Stimulated activated CD4-positive, alpha-beta T cell treated with anti-CD3 and anti-CD28 coated beads, Interleukin-12 subunit alpha, Interleukin-12 subunit beta, amount 100 ng/mL, for 48 hours (primary cell): ENCODE data around the gene RAD51AP2.
"Not testable (repeated sequence)": the region's sequence is repeated elsewhere in the genome, so short reads cannot be mapped to it uniquely, and the experiment has no call there.

Experiments used
- DNase-seq, 3 donors: peaks; one replicate each; pipeline ENCODE4 v3.0.0-alpha.2; 2020; ENCODE audit warnings: low read depth in 2 of 3, low spot score in 1 of 3

RAD51AP2 gene

DNA sequence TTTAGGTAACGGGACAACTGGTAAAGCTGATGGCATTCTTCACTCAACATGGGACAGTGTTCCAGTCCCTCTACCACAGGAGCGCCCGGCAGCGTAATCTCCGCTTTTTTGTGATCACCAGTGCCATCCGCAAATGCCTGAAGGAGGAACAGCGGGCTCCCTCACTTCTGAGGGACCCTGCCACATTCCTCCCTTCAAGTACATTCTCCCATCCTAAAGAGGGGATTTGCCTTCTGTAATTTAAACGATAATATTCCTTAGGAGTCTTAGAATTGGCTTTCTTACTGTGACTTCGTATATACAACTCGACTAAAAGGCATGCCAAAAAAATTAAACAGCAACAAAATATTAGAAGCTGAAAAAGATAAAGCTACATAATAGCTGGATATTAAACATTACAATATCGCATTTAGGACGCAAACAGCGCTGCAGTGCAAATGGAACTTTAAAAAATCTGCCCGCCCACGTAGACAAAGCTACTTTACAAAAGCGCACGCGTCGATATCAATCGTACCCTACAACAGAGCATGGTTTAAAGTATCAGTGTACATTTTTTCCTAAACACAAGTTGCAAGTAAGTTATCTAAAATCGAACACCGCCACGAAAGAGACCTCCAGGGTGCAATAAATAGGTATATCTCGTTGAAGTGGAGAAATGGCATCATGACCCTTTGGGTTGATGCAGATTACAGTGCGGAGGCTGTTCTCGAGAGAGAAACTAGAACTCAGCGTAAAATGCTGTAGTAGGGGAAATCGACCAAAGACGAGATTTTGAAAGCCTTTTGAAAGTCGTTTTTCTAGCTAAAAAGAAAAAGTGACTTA is 20.0 kb upstream of the RAD51AP2 start:
- no peak for DNase-seq

DNA sequence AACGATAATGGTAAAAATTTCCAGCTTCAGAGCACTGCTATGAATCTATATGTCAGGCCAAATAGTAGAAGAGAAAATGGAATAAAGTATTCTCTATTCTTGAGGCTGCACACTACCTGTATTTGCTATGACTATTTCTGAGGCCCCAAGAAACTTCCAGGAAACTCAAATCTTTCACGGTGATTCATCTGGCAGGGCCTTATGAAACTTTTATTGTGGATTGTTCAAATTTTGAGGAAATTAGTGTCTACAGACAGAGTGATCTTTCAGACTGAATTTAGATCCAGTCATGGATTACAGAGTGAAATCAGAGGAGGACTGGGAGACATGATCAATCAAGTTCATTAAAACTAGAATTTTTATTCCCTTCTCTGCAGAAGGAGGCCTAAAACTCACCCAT is 18.2 kb upstream of the RAD51AP2 start:
- DNase-seq, result no peak

- no peak for DNase-seq
Measured at GRCh38 chr2:17533546-17533945, 15.3 kb upstream of the RAD51AP2 start.

GRCh38 chr2:17529771-17530170 is 11.5 kb upstream of the RAD51AP2 start:
- no peak for DNase-seq

- no peak for DNase-seq
Measured at GRCh38 chr2:17522303-17522702, 4.1 kb upstream of the RAD51AP2 start.

GRCh38 chr2:17521621-17522020 is 3.4 kb upstream of the RAD51AP2 start:
- no peak for DNase-seq

DNA sequence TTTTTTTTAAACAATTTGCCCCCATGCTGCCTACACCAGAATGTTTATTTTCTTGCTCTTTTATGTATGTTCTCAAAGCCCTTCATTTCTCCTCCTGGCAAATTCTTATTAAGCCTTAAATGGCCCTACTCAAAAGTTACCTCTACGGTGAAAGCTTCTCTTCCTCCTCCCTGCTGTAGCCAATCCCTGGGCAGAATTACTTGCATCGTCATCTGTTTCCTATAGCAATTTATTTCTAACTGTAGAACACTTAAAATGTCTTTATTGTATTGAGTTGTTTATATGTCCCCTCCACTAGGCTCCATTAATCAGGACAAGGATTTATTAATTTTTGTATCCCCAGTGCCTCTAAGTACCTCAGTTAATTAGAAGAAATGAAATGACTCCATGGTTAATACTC is 2.5 kb upstream of the RAD51AP2 start:
- DNase-seq, result no peak

DNA sequence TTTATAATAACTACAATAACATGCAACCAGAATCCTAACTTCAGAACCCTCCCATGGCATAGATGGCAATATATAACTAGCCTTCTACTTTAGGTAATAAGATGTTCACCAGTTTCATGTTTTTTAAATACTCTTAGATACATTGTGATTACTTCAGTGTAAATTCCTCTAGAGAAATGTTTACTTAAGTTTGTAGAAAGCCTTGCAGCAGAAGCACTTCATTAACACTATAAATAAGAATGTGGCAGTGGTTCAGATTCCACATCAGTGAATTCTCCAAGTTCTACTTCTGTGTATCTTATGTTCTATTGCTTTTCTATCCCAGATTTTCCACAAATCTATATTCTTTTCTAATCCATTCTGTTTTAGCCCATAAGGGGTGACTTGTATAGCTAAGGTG is 1.2 kb upstream of the RAD51AP2 start:
- no peak for DNase-seq

DNA sequence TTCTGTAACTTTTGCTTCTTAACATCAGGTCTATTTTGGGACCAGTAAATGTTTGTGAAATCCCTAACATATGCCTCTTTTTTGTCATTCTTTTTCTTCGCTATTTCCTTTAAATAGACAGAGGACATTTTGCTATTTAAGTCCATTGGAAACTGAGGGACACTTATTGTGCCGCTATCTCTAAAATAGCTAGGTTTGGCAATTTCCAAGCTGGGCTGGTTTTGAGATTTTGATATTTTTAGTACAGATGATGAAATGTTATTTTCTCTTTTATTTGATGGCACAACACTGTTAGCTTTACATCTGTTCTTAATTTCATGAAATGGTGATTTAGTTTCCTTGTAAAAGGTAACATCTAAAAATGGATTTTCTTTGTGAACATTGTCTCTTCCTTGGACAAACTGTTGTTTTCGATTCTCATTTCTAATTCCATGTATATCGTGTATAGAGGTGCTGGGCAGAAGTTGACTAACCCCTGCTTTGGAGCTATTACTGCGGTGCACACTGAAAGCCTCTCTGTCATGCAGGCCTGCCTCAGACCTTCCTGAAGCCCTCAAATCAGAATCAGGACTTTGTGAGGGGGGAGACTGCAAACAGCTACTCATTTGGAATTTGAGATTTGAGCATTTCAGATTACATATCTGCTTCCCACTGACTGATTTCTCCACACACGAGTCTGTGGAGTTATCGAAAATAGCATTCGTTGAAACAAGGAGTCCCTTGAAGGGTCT is 594 bp downstream of the RAD51AP2 start:
- no peak for DNase-seq

GRCh38 chr2:17515652-17516051 is 2.6 kb downstream of the RAD51AP2 start:
- DNase-seq, result no peak

DNA sequence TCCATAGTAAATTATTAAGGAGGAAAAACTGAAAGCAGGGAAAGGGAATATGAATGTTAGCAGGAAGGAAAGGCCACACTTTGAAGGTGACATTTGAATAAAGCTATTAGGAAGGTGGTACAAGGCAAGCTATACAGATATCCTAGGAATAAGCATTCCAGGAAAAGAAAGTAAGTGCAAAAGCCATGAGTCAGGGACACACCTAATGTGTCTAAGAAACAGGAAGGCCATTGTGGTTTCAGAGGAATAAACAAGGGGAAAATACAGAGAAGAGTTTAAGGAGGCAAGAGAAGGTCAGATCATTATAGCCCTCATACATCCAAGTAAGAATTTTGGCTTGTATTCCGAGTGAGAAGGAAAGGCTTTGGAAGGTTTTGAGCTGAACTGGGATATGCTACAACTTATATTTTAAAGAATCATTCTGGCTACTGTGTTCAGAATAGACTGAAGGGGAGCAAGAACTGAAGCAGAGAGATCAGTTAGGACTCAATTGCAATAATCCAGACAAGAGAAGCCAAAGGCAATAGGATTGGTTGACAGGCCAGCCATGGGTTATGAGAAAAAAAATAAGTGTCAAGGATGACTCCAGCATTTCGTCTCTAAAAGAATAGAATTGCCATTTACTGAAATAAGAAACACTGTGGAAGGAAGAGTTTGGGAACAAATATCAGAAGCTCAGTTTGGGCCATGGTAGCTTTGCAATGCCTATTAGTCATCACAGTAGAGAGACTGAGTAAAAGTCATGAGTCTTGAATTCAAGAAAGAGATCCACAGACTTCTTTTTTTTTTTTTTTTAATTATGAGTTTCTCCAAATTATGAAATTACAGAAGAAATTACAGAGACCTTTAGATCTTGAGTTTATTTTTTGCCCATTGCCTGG is 11.3 kb downstream of the RAD51AP2 start:
- DNase-seq, result no peak

GRCh38 chr2:17497718-17498117 is 20.5 kb downstream of the RAD51AP2 start:
- DNase-seq, result no peak

DNA sequence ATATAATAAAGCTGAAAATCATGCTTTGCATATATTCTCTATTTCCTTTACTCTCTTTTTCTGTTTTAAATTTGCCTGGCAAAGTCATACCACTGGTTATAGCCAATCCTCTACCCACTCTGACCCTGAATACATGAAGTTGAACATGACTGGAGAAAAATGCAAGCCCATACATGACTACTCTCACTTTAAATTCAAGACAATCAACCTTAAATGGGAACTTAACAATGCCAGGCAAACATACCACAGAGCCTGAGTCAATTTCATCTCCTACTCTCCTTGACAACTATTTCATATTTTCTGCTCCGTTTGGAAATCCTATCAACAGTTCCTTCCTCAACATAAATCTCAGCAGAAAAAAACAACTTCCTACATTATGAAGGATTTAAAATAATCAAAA is 22.6 kb downstream of the RAD51AP2 start:
- no peak for DNase-seq

- not testable (repeated sequence) for DNase-seq
Measured at GRCh38 chr2:17490165-17490564, 28.1 kb downstream of the RAD51AP2 start.

GRCh38 chr2:17488610-17489009 is 29.6 kb downstream of the RAD51AP2 start:
- DNase-seq, result not testable (repeated sequence)

- no peak for DNase-seq
Measured at GRCh38 chr2:17483496-17483895, 34.7 kb downstream of the RAD51AP2 start.

- DNase-seq, result no peak
Measured at GRCh38 chr2:17482651-17483050, 35.6 kb downstream of the RAD51AP2 start.

GRCh38 chr2:17479875-17480274 is 38.4 kb downstream of the RAD51AP2 start:
- no peak for DNase-seq

- no peak for DNase-seq
Measured at GRCh38 chr2:17476830-17477229, 41.4 kb downstream of the RAD51AP2 start.

- no peak for DNase-seq
Measured at GRCh38 chr2:17476064-17476463, 42.2 kb downstream of the RAD51AP2 start.

DNA sequence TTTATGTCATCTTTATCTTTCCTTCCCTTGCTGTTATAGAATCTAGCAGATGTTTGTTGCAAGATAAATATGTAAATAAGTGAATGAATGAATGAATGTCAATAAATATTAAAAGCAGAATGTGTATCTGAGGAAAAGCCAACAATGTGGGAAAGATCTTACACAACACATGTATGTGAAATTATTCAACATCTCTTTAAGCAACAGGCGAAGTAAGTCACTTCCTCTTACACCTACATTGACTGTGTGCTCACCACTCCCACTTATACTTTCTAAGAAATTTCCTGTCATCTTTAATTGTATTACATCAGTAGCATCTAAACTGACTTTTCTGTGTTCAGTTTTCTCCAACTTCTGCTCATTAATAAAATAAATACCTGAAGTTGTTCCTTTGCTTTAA is 43.0 kb downstream of the RAD51AP2 start:
- DNase-seq, result no peak

DNA sequence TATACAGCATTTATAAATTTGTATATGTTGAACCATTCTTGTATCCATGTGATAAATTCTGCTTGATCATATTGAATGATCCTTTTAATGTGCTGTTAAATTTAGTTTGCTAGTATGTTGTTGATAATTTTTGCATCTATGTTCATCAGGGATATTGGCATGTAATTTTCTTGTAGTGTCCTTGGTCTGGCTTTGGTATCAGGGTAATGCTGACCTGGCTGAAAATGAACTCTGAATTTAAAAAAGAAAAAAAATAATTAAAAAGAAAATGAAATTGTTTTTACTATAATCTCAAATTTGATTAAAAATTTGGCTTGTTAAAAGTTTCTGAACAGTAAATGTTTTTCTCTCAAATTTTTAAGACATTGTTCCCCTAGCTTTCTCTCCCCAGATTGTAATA is 46.3 kb downstream of the RAD51AP2 start:
- no peak for DNase-seq
